C1 segment of cervical spinal cord (tissue), 14 donors: ENCODE measurements around the gene KRTAP10-9.
"Not testable (repeated sequence)": the region's sequence is repeated elsewhere in the genome, so short reads cannot be mapped to it uniquely, and the experiment has no call there.

Experiments used
- DNase-seq, 14 donors: peaks; one replicate each; lab custom pipeline; 2025; lab: John Stamatoyannopoulos, UW

KRTAP10-9 gene

DNA sequence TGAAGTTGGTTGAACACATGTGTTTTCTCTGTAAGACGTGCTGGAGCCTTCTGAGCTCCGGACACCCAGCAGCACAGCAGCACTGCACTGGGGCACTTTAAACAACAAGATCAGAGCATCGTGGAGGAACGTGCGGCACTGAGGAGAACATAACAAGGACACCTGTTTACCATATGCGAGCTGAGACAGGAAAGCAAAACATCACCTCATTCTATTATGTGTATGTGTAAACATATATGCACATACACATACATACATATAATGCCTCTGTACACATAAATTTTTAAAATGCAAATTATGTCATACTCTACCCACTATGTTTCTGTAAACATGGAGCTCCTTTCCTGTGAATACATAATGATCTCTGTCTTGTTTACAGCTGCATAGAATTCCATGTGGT lies 31.4 kb upstream of the KRTAP10-9 start:
- no peak for DNase-seq

GRCh38 chr21:44596068-44596725 lies 30.7 kb upstream of the KRTAP10-9 start:
- DNase-seq, result no peak

GRCh38 chr21:44598061-44598460 lies 28.8 kb upstream of the KRTAP10-9 start:
- DNase-seq, result no peak

DNA sequence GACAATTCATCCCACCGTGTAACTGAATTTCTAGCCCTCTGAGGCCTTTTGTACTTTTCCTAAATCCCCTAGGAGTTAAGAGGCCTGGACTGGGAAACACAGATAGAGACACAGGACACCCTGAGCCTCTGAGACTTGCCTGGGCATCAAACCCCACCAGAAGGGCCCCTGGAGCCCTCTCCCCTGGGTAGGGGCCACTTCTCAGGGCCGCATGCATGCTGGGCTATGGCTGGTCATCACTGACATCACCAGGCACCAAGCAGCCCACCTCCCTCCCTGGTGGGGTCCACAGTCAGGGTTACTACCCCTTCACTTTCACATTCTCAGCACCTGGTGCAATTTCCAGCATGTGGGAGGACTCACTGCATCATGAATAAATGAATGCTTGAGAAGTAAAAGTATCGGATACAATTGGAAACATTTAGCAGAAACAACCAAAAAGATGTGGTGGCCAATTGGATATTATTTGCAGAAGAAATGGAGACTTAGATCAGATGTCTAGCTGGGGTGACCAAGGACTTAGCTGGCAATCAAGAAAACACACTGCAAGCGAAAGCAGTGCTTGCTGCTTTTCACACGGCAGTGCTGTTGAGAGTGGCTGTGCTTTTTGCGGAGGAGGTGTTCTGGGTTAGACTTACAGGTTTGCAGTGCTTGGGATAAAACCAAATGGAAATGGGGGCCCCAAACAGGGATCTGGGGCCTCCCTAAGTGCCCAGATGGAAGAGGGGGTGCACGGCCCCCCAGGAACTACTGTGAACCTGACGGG lies 27.4 kb upstream of the KRTAP10-9 start:
- DNase-seq, result no peak

GRCh38 chr21:44600118-44600978 lies 26.5 kb upstream of the KRTAP10-9 start, which contains the start of gene KRTAP10-7:
TSS of gene KRTAP10-7 (plus strand) at chr21:44600597. CDS start at chr21:44600622, 25 bp downstream.
- not testable (repeated sequence) for DNase-seq

GRCh38 chr21:44601091-44601490 lies 25.8 kb upstream of the KRTAP10-9 start:
- DNase-seq, result peak in 1 of 14 donors; percentile 28

GRCh38 chr21:44601596-44602462 lies 25.1 kb upstream of the KRTAP10-9 start:
- DNase-seq, result no peak

DNA sequence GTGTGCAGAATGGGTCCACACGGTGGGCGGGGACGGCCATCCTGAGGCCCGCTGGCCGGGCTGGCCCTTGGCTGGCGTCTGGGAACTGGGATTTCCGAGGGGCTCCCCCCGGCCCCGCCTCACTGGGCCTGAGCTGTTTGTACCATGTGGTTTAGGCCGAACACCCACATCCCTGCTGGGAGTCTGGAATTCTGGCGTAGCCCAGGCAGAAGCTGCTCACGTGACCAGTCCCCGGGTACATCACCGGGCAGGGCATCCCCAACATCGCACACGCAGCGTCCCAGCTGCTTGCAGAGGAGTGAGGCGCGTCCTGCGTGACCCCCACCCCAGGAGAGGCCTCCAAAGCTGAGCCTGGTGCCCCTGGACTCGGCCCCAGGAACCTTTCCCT lies 24.4 kb upstream of the KRTAP10-9 start:
- DNase-seq, result no peak

GRCh38 chr21:44603109-44603875 lies 23.6 kb upstream of the KRTAP10-9 start:
- no peak for DNase-seq

GRCh38 chr21:44603911-44604310 lies 23.0 kb upstream of the KRTAP10-9 start:
- DNase-seq, result no peak

DNA sequence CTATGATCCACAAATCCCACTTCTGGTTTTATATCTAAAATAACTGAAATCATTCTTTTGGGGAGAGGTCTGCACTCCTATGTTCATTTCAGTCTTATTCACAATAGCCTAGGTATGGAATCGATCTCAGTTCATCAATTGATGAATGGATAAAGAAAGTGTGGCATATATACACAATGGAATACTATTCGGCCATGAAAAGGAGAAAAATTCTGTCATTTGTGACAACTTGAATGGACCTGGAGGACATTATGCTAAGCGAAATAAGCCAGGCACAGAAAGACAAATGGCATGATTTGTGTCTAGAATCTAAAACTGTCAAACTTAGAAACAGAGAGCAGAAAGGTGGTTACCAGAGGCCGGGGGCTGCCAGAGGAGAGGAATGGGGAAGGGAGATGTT lies 20.4 kb upstream of the KRTAP10-9 start:
- no peak for DNase-seq

GRCh38 chr21:44609193-44609592 lies 17.7 kb upstream of the KRTAP10-9 start:
- DNase-seq, result no peak

GRCh38 chr21:44610157-44610843 lies 16.6 kb upstream of the KRTAP10-9 start:
- not testable (repeated sequence) for DNase-seq

- no peak for DNase-seq
Measured at GRCh38 chr21:44611551-44611950, 15.3 kb upstream of the KRTAP10-9 start.

DNA sequence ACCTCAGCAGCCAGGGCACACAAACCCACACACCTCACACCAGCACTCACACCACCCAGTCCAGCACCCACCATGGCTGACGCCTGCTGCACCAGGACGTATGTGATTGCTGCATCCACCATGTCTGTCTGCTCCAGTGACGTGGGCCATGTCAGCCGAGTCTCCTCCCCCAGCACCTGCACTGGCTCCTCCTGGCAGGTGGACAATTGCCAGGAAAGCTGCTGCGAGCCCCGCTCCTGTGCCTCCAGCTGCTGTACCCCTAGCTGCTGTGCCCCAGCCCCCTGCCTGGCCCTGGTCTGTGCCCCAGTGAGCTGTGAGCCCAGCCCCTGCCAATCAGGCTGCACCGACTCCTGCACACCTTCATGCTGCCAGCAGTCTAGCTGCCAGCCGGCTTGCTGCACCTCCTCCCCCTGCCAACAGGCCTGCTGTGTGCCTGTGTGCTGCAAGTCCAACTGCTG lies 14.8 kb upstream of the KRTAP10-9 start, which contains the start of gene KRTAP10-8:
Gene KRTAP10-8 (plus strand): TSS at position 51 of the 458 bp plus-strand sequence. CDS start 22 bp downstream, at position 73.
- no peak for DNase-seq

- DNase-seq, result no peak
Measured at GRCh38 chr21:44612669-44613229, 14.1 kb upstream of the KRTAP10-9 start.

- no peak for DNase-seq
Measured at GRCh38 chr21:44613386-44614155, 13.3 kb upstream of the KRTAP10-9 start.

DNA sequence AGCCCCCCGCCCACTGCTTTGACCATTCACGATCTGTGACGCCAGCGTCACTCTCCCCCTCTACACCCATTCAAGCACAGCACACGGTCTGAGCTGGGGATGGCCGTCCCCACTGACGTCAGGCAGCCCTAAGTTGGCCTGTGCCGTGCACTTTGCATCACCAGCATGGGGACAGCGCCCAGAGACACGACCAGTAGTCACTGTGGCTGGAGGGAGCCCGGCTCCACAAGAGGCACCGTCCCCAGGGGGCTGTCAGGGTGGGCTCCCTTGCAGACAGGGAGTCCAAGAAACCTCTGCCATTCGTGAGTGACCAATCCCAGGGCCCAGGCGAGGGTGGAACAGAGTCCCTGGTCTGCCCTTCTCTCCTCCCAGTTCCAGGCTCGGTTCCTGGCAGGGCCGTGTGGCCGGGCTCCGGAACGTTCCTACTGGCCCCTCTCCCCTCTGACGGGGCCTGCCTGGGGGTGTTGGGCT lies 12.7 kb upstream of the KRTAP10-9 start:
- DNase-seq, result no peak
